SK-N-MC (cell line): ENCODE data around the gene TCF7L1.

Experiments
- EZH2 ChIP-seq: fragments of 200-600 bp; sonication (generic); IDR thresholded peaks from one replicate; pipeline ENCODE4 v1.6.1; 2017; ENCODE audit warnings: antibody characterized with exemption
- POLR2AphosphoS5 ChIP-seq: IDR thresholded peaks from 2 replicates; pipeline ENCODE4 v1.6.1; 2012; ENCODE audit warnings: mild to moderate bottlenecking, low read depth, low read length, borderline replicate concordance

GRCh38 chr2:85199698-85200097 lies 66.5 kb downstream of the TCF7L1 start:
- TF ChIP-seq EZH2 (no peak), POLR2AphosphoS5 (no peak)
